Posterior cingulate gyrus (tissue), 11 donors: ENCODE results near the gene CFAP58.

Experiments
- DNase-seq, 10 donors: peaks; one replicate each; pipeline versions ENCODE4 v3.0.0 to v3.0.0-alpha.2; 2020 to 2021; ENCODE audit warnings: mixed read lengths in 3 of 10
- intact Hi-C: fragments of 100-400 bp; cut with DNase I; formaldehyde crosslinking; loops from one replicate; pipeline ENCODE4 v1.15.1; 2023

CFAP58 gene

GRCh38 chr10:104472505-104472904 lies 118.9 kb downstream of the CFAP58 start:
- no peak for DNase-seq
- intact Hi-C loops = no loop called here

GRCh38 chr10:104472957-104473745 lies 119.5 kb downstream of the CFAP58 start:
- no peak for DNase-seq
- intact Hi-C loops = no loop called here

GRCh38 chr10:104478380-104478779 lies 124.7 kb downstream of the CFAP58 start:
- intact Hi-C loops = no loop called here

GRCh38 chr10:104479906-104480593 lies 126.4 kb downstream of the CFAP58 start:
- DNase-seq = no peak
- intact Hi-C loops = no loop called here

More at GRCh38 chr10:104478380-104478779, 124.7 kb downstream of the CFAP58 start:
- DNase-seq = no peak

- intact Hi-C loops = no loop called here
- no peak for DNase-seq
Measured at GRCh38 chr10:104480797-104481196, 127.2 kb downstream of the CFAP58 start.

- intact Hi-C loops = no loop called here
- no peak for DNase-seq
Measured at GRCh38 chr10:104483582-104483981, 129.9 kb downstream of the CFAP58 start.

GRCh38 chr10:104485632-104486031 lies 132.0 kb downstream of the CFAP58 start:
- DNase-seq = no peak
- intact Hi-C loops = no loop called here

- intact Hi-C loops = no loop called here
- no peak for DNase-seq
Measured at GRCh38 chr10:104486803-104487202, 133.2 kb downstream of the CFAP58 start.

- no peak for DNase-seq
- intact Hi-C loops = no loop called here
Measured at GRCh38 chr10:104487794-104488438, 134.3 kb downstream of the CFAP58 start.

- intact Hi-C loops = no loop called here
Measured at GRCh38 chr10:104488439-104488832, 134.8 kb downstream of the CFAP58 start.

GRCh38 chr10:104492329-104492940 lies 138.8 kb downstream of the CFAP58 start:
- intact Hi-C loops = no loop called here
- DNase-seq = peak in 1 of 10 donors; percentile 16

More at GRCh38 chr10:104488439-104488832, 134.8 kb downstream of the CFAP58 start:
- no peak for DNase-seq

GRCh38 chr10:104498347-104499081 lies 144.9 kb downstream of the CFAP58 start:
- intact Hi-C loops = no loop called here

GRCh38 chr10:104501449-104501848 lies 147.8 kb downstream of the CFAP58 start:
- intact Hi-C loops = no loop called here
- DNase-seq = no peak

More at GRCh38 chr10:104498347-104499081, 144.9 kb downstream of the CFAP58 start:
- no peak for DNase-seq

GRCh38 chr10:104501864-104502579 lies 148.4 kb downstream of the CFAP58 start:
- intact Hi-C loops = no loop called here
- DNase-seq = no peak

GRCh38 chr10:104502907-104503306 lies 149.3 kb downstream of the CFAP58 start:
- intact Hi-C loops = no loop called here
- no peak for DNase-seq
